Measurements from ENCODE around the gene TM2D1.
"Not testable (repeated sequence)": the region's sequence is repeated elsewhere in the genome, so short reads cannot be mapped to it uniquely, and the experiment has no call there.

Gene TM2D1

GRCh38 chr1:61718996-61719663 lies 5.8 kb downstream of the TM2D1 start:
- DNase-seq (ENCODE audit: low read depth, low spot score) = not testable (repeated sequence)

GRCh38 chr1:61711969-61712368 lies 13.0 kb downstream of the TM2D1 start:
- no peak for DNase-seq (ENCODE audit: low read depth, low spot score)

GRCh38 chr1:61711257-61711656 lies 13.7 kb downstream of the TM2D1 start:
- DNase-seq (ENCODE audit: low read depth, low spot score) = not testable (repeated sequence)

GRCh38 chr1:61709908-61710289 lies 15.0 kb downstream of the TM2D1 start:
- no peak for DNase-seq (ENCODE audit: low read depth, low spot score)

GRCh38 chr1:61708953-61709907 lies 15.7 kb downstream of the TM2D1 start:
- DNase-seq (ENCODE audit: low read depth, low spot score) = no peak

GRCh38 chr1:61699911-61700851 lies 24.8 kb downstream of the TM2D1 start:
- no peak for DNase-seq (ENCODE audit: low read depth, low spot score)

GRCh38 chr1:61692155-61692800 lies 32.7 kb downstream of the TM2D1 start:
- no peak for DNase-seq (ENCODE audit: low read depth, low spot score)

- DNase-seq (ENCODE audit: low read depth, low spot score) = no peak
These were observed 37.0 kb downstream of the TM2D1 start for GRCh38 chr1:61687901-61688300.

- DNase-seq (ENCODE audit: low read depth, low spot score) = no peak
These were observed 42.0 kb downstream of the TM2D1 start for GRCh38 chr1:61682891-61683290.

GRCh38 chr1:61680500-61680899 lies 44.4 kb downstream of the TM2D1 start:
- no peak for DNase-seq (ENCODE audit: low read depth, low spot score)

- not testable (repeated sequence) for DNase-seq (ENCODE audit: low read depth, low spot score)
These were observed 48.1 kb downstream of the TM2D1 start for GRCh38 chr1:61676881-61677280.

GRCh38 chr1:61674221-61674620 lies 50.7 kb downstream of the TM2D1 start:
- no peak for DNase-seq (ENCODE audit: low read depth, low spot score)

GRCh38 chr1:61672376-61672775 lies 52.6 kb downstream of the TM2D1 start:
- DNase-seq (ENCODE audit: low read depth, low spot score) = no peak

- peak; percentile 31 for DNase-seq (ENCODE audit: low read depth, low spot score)
These were observed 54.5 kb downstream of the TM2D1 start for GRCh38 chr1:61670445-61670844.

- DNase-seq (ENCODE audit: low read depth, low spot score) = no peak
These were observed 54.9 kb downstream of the TM2D1 start for GRCh38 chr1:61670016-61670415.

- no peak for DNase-seq (ENCODE audit: low read depth, low spot score)
These were observed 65.9 kb downstream of the TM2D1 start for GRCh38 chr1:61659061-61659460.

GRCh38 chr1:61655453-61655852 lies 69.5 kb downstream of the TM2D1 start:
- no peak for DNase-seq (ENCODE audit: low read depth, low spot score)

GRCh38 chr1:61654067-61654466 lies 70.9 kb downstream of the TM2D1 start:
- DNase-seq (ENCODE audit: low read depth, low spot score) = no peak

GRCh38 chr1:61648983-61649742 lies 75.8 kb downstream of the TM2D1 start:
- DNase-seq (ENCODE audit: low read depth, low spot score) = no peak

GRCh38 chr1:61647142-61647541 lies 77.8 kb downstream of the TM2D1 start:
- no peak for DNase-seq (ENCODE audit: low read depth, low spot score)
